Activated CD8-positive, alpha-beta memory T cell treated with anti-CD3 and anti-CD28 coated beads for 36 hours (primary cell): Measurements from ENCODE around the gene GVQW3. TPM values are rescaled to one million over a fixed set of nuclear protein-coding genes. Genes with fewer than 3 reads are reported as not detected.
"Not testable (repeated sequence)": the region's sequence is repeated elsewhere in the genome, so short reads cannot be mapped to it uniquely, and the experiment has no call there.

Experiments
- CTCF ChIA-PET: fragments of 350-600 bp; sonication (Branson Sonifier 250); formaldehyde crosslinking; loops from one replicate; lab custom pipeline; 2021; ENCODE audit warnings: antibody characterized with exemption; lab: Charles Lee
- POLR2A ChIA-PET: fragments of 350-600 bp; sonication (Branson Sonifier 250); formaldehyde crosslinking; loops from one replicate; lab custom pipeline; 2021; ENCODE audit warnings: antibody characterized with exemption; lab: Charles Lee
- total RNA-seq, 2 experiments: library from RNA; stranded (reverse); gene quantifications; one replicate each; pipeline ENCODE4 v1.2.3, GENCODE V29; 2021

GVQW3 gene
- total RNA-seq, 2 experiments from 2014 or later, result 2.2 to 2.9 TPM

- ChIA-PET CTCF (interaction anchor here (1.0 kb wide), 1 partner anchor 66 kb away, joined by 4 read pairs; no protein-coding TSS in a partner anchor), POLR2A (interaction anchor here (0.5 to 0.8 kb wide), 2 partner anchors 9 to 170 kb away, joined by 3 read pairs; no protein-coding TSS in a partner anchor)
These were observed 1.3 kb upstream of the GVQW3 start for GRCh38 chr11:76379807-76380158.

GRCh38 chr11:76380159-76380976, 755 bp upstream of the GVQW3 start:
- POLR2A ChIA-PET, result interaction anchor here (0.5 to 0.8 kb wide), 2 partner anchors 9 to 170 kb away, joined by 3 read pairs; no protein-coding TSS in a partner anchor

GRCh38 chr11:76382209-76382608, 1.1 kb downstream of the GVQW3 start:
- POLR2A ChIA-PET, result interaction anchor here (1.3 kb wide), 1 partner anchor 63 kb away, joined by 6 read pairs; the partner anchor contains the start of gene EMSY
- CTCF ChIA-PET, result interaction anchor here (0.7 to 1.5 kb wide), 2 partner anchors 9 to 173 kb away, joined by 3 to 4 read pairs; no protein-coding TSS in a partner anchor

More at GRCh38 chr11:76380159-76380976, 755 bp upstream of the GVQW3 start:
- CTCF ChIA-PET, result interaction anchor here (1.0 kb wide), 1 partner anchor 65 kb away, joined by 4 read pairs; no protein-coding TSS in a partner anchor

GRCh38 chr11:76385903-76386302, 4.8 kb downstream of the GVQW3 start:
- POLR2A ChIA-PET, result no interaction called here

GRCh38 chr11:76388408-76388807, 7.3 kb downstream of the GVQW3 start:
- ChIA-PET POLR2A (no interaction called here), CTCF (no interaction called here)

More at GRCh38 chr11:76385903-76386302, 4.8 kb downstream of the GVQW3 start:
- CTCF ChIA-PET, result no interaction called here

- ChIA-PET CTCF (interaction anchor here (1.6 kb wide), 1 partner anchor 9 kb away, joined by 4 read pairs; the partner anchor contains the start of gene GVQW3), POLR2A (no interaction called here)
These were observed 9.9 kb downstream of the GVQW3 start for GRCh38 chr11:76391021-76391420.

GRCh38 chr11:76391811-76392475, 10.8 kb downstream of the GVQW3 start:
- CTCF ChIA-PET, result interaction anchor here (0.6 to 1.6 kb wide), 2 partner anchors 10 to 482 kb away, joined by 3 to 4 read pairs; partner anchors contain the start of gene GVQW3
- POLR2A ChIA-PET, result no interaction called here

- ChIA-PET POLR2A (no interaction called here), CTCF (no interaction called here)
These were observed 11.7 kb downstream of the GVQW3 start for GRCh38 chr11:76392870-76393269.

GRCh38 chr11:76394411-76394810, 13.3 kb downstream of the GVQW3 start:
- CTCF ChIA-PET, result no interaction called here
- POLR2A ChIA-PET, result no interaction called here

GRCh38 chr11:76395296-76395695, 14.2 kb downstream of the GVQW3 start:
- ChIA-PET CTCF (no interaction called here), POLR2A (no interaction called here)

GRCh38 chr11:76397383-76397782, 16.3 kb downstream of the GVQW3 start:
- ChIA-PET CTCF (no interaction called here), POLR2A (no interaction called here)

- POLR2A ChIA-PET, result no interaction called here
- CTCF ChIA-PET, result no interaction called here
These were observed 19.8 kb downstream of the GVQW3 start for GRCh38 chr11:76400967-76401366.

- POLR2A ChIA-PET, result not testable (repeated sequence)
These were observed 20.4 kb downstream of the GVQW3 start for GRCh38 chr11:76401484-76401883.

GRCh38 chr11:76406359-76406758, 25.2 kb downstream of the GVQW3 start:
- CTCF ChIA-PET, result no interaction called here

More at GRCh38 chr11:76401484-76401883, 20.4 kb downstream of the GVQW3 start:
- CTCF ChIA-PET, result not testable (repeated sequence)

GRCh38 chr11:76408171-76408965, 27.2 kb downstream of the GVQW3 start:
- POLR2A ChIA-PET, result no interaction called here
- CTCF ChIA-PET, result no interaction called here

More at GRCh38 chr11:76406359-76406758, 25.2 kb downstream of the GVQW3 start:
- POLR2A ChIA-PET, result no interaction called here

- POLR2A ChIA-PET, result no interaction called here
- CTCF ChIA-PET, result interaction anchor here (2.8 kb wide), 1 partner anchor 9 kb away, joined by 6 read pairs; no protein-coding TSS in a partner anchor
These were observed 29.8 kb downstream of the GVQW3 start for GRCh38 chr11:76410851-76411357.

- ChIA-PET CTCF (no interaction called here), POLR2A (no interaction called here)
These were observed 34.0 kb downstream of the GVQW3 start for GRCh38 chr11:76415073-76415472.

- POLR2A ChIA-PET, result no interaction called here
- CTCF ChIA-PET, result interaction anchor here (0.7 to 1.7 kb wide), 5 partner anchors 8 to 101 kb away, joined by 3 to 6 read pairs (median 3); no protein-coding TSS in a partner anchor
These were observed 38.8 kb downstream of the GVQW3 start for GRCh38 chr11:76419896-76420295.

- CTCF ChIA-PET, result no interaction called here
- POLR2A ChIA-PET, result no interaction called here
These were observed 43.3 kb downstream of the GVQW3 start for GRCh38 chr11:76424379-76424778.
